HCT116 (cell line): ENCODE results near the gene LY6G6C. TPM values are rescaled to one million over a fixed set of nuclear protein-coding genes. Genes with fewer than 3 reads are reported as not detected.

Experiments used
- ATAC-seq: fragments of 200-7000 bp; cut with Tn5 transposase; 2 replicates; pipeline ENCODE4 v1.9.1; 2020; ENCODE audit warnings: mild to moderate bottlenecking, moderate library complexity
- BruUV-seq: library from RNA; stranded (reverse); fragments of 400-500 nt; replicated peaks from 2 replicates; lab custom pipeline; 2021; lab: Mats Ljungman, UMichigan
- CTCF ChIA-PET: fragments of 300-600 bp; sonication (Branson Sonifier 250); formaldehyde crosslinking; loops from one replicate; lab custom pipeline; 2021; ENCODE audit warnings: antibody characterized with exemption; lab: Charles Lee
- POLR2A ChIA-PET: fragments of 300-600, 350-600 bp; sonication (Branson Sonifier 250); formaldehyde crosslinking; loops from one replicate; lab custom pipeline; 2021; ENCODE audit warnings: antibody characterized with exemption; lab: Charles Lee
- RAD21 ChIA-PET, 2 experiments: fragments of 300-600 bp; sonication (Branson Sonifier 250); formaldehyde crosslinking; loops; one replicate each; lab custom pipeline; 2023; ENCODE audit warnings: low total read pairs in 2 of 2; ENCODE audit not compliant: uncharacterized antibody in 2 of 2, unreplicated experiment in 2 of 2, low non-redundant PET in 1 of 2; lab: Charles Lee
- DNase-seq: peaks from one replicate; pipeline ENCODE4 v3.0.0-alpha.2; 2010; ENCODE audit warnings: low read depth, low spot score
- H2AFZ ChIP-seq: fragments of 200-600 bp; shearing (Covaris generic), sonication (generic); 2 replicates; pipeline ENCODE4 v1.6.1; 2017; ENCODE audit warnings: low read depth, mixed run types, mixed read lengths, antibody characterized with exemption, low read length; ENCODE audit not compliant: poor library complexity, severe bottlenecking
- H3K27ac ChIP-seq: 2 replicates; pipeline ENCODE4 v1.5.1; 2012; ENCODE audit warnings: low read depth, low read length
- H3K27me3 ChIP-seq: fragments of 200-600 bp; sonication (generic); 2 replicates; pipeline ENCODE4 v1.6.1; 2016; ENCODE audit warnings: mixed run types, low read length, mixed read lengths; ENCODE audit not compliant: insufficient read depth
- H3K36me3 ChIP-seq, 2 experiments: fragments of 200-500 bp in 1 of 2; fragments of 200-600 bp in 1 of 2; sonication (Bioruptor generic) in 1 of 2; sonication (generic) in 1 of 2; 2 replicates each; pipeline versions ENCODE4 v1.5.1 to v1.6.1; 2014 to 2016; ENCODE audit warnings: low read length in 2 of 2, inconsistent platforms in 1 of 2, mixed read lengths in 1 of 2, mixed run types in 1 of 2; ENCODE audit not compliant: insufficient read depth in 2 of 2, control insufficient read depth in 1 of 2
- H3K4me1 ChIP-seq, 2 experiments: fragments of 200-600 bp in 1 of 2; sonication (generic) in 1 of 2; 2 replicates each; pipeline versions ENCODE4 v1.5.1 to v1.6.1; 2012 to 2017; ENCODE audit warnings: low read length in 2 of 2, inconsistent platforms in 1 of 2, mild to moderate bottlenecking in 1 of 2, mixed read lengths in 1 of 2, mixed run types in 1 of 2, moderate library complexity in 1 of 2; ENCODE audit not compliant: insufficient read depth in 2 of 2, control insufficient read depth in 1 of 2
- H3K4me2 ChIP-seq: fragments of 200-600 bp; sonication (generic); 2 replicates; pipeline ENCODE4 v1.6.1; 2017; ENCODE audit warnings: mixed run types, low read length, mixed read lengths
- H3K4me3 ChIP-seq, 2 experiments: fragments of 200-600 bp in 1 of 2; sonication (generic) in 1 of 2; replicated peaks in 1 of 2; 2 replicates each; pipeline ENCODE4 v1.5.1; 2011 to 2016; ENCODE audit warnings: low read length in 2 of 2, control low read depth in 1 of 2, low read depth in 1 of 2, mild to moderate bottlenecking in 1 of 2, mixed read lengths in 1 of 2, mixed run types in 1 of 2
- H3K79me2 ChIP-seq: fragments of 200-600 bp; sonication (generic); 2 replicates; pipeline ENCODE4 v1.6.1; 2017; ENCODE audit warnings: mild to moderate bottlenecking, mixed run types, low read length, moderate library complexity, mixed read lengths; ENCODE audit not compliant: insufficient read depth
- H3K9ac ChIP-seq: fragments of 200-600 bp; sonication (generic); 2 replicates; pipeline ENCODE4 v1.6.1; 2016; ENCODE audit warnings: low read length, mixed read lengths
- H3K9me2 ChIP-seq: fragments of 200-600 bp; sonication (generic), shearing (Covaris generic); 2 replicates; pipeline ENCODE4 v1.6.1; 2017; ENCODE audit warnings: mixed run types, mild to moderate bottlenecking, moderate library complexity; ENCODE audit not compliant: insufficient read depth
- H3K9me3 ChIP-seq, 2 experiments: fragments of 200-500 bp in 1 of 2; fragments of 200-600 bp in 1 of 2; sonication (Bioruptor generic) in 1 of 2; sonication (generic) in 1 of 2; 2 replicates each; pipeline ENCODE4 v1.6.1; 2014 to 2017; ENCODE audit warnings: low read length in 2 of 2, mixed read lengths in 2 of 2, inconsistent platforms in 1 of 2, low read depth in 1 of 2, mild to moderate bottlenecking in 1 of 2, mixed run types in 1 of 2, moderate library complexity in 1 of 2; ENCODE audit not compliant: control insufficient read depth in 1 of 2, insufficient read depth in 1 of 2
- H4K20me1 ChIP-seq: fragments of 200-600 bp; sonication (generic), shearing (Covaris generic); 2 replicates; pipeline ENCODE4 v1.6.1; 2017; ENCODE audit warnings: mixed run types, mild to moderate bottlenecking, moderate library complexity; ENCODE audit not compliant: insufficient read depth
- ATF3 ChIP-seq: IDR thresholded peaks from 2 replicates; pipeline ENCODE4 v1.6.1; 2012
- CBX3 ChIP-seq: IDR thresholded peaks from 2 replicates; pipeline ENCODE4 v1.6.1; 2012; ENCODE audit warnings: low read depth
- CTCF ChIP-seq, 3 experiments: fragments of 200-600 bp in 1 of 3; sonication (generic) in 1 of 3; IDR thresholded peaks in 2 of 3; conservative IDR thresholded peaks in 1 of 3; 2 replicates each; pipeline ENCODE4 v1.5.1; 2012 to 2017; ENCODE audit warnings: low read depth in 2 of 3, low read length in 2 of 3, antibody characterized with exemption in 1 of 3, borderline replicate concordance in 1 of 3, control low read depth in 1 of 3, mild to moderate bottlenecking in 1 of 3, mixed read lengths in 1 of 3, mixed run types in 1 of 3, moderate library complexity in 1 of 3; ENCODE audit not compliant: insufficient read depth in 1 of 3
- ELF1 ChIP-seq: IDR thresholded peaks from 2 replicates; pipeline ENCODE4 v1.6.1; 2012; ENCODE audit warnings: low read depth, borderline replicate concordance
- EZH2 ChIP-seq: fragments of 200-600 bp; sonication (generic); IDR thresholded peaks from 2 replicates; pipeline ENCODE4 v1.6.1; 2017; ENCODE audit warnings: antibody characterized with exemption, mixed run types
- EZH2phosphoT487 ChIP-seq: fragments of 200-600 bp; IDR thresholded peaks from 2 replicates; pipeline ENCODE4 v1.6.1; 2018; ENCODE audit warnings: antibody characterized with exemption, borderline replicate concordance
- FOSL1 ChIP-seq: IDR thresholded peaks from 2 replicates; pipeline ENCODE4 v1.6.1; 2012; ENCODE audit warnings: low read depth
- POLR2AphosphoS5 ChIP-seq: IDR thresholded peaks from 2 replicates; pipeline ENCODE4 v1.6.1; 2011; ENCODE audit warnings: mild to moderate bottlenecking, low read depth, low read length, moderate library complexity
- RAD21 ChIP-seq: IDR thresholded peaks from 2 replicates; pipeline ENCODE4 v1.6.1; 2012; ENCODE audit warnings: low read depth, mild to moderate bottlenecking
- SIN3A ChIP-seq: IDR thresholded peaks from 2 replicates; pipeline ENCODE4 v1.6.1; 2012; ENCODE audit warnings: low read depth
- SP1 ChIP-seq: IDR thresholded peaks from 2 replicates; pipeline ENCODE4 v1.6.1; 2012; ENCODE audit warnings: low read depth
- SRF ChIP-seq: IDR thresholded peaks from 2 replicates; pipeline ENCODE4 v1.6.1; 2012; ENCODE audit warnings: low read depth
- YY1 ChIP-seq: IDR thresholded peaks from 2 replicates; pipeline ENCODE4 v1.6.1; 2011; ENCODE audit warnings: low read length, low read depth, moderate library complexity, mild to moderate bottlenecking; ENCODE audit not compliant: insufficient replicate concordance; ENCODE audit errors: extremely low read depth
- ZFX ChIP-seq: fragments of 450-650 bp; IDR thresholded peaks from 2 replicates; pipeline ENCODE4 v1.6.1; 2017
- ZNF274 ChIP-seq: fragments of 200-500 bp; sonication (Bioruptor generic); IDR thresholded peaks from 2 replicates; pipeline ENCODE4 v1.6.1; 2014; ENCODE audit warnings: mild to moderate bottlenecking, low read depth, low read length, inconsistent platforms
- intact Hi-C: fragments of 100-400 bp; cut with micrococcal nuclease; formaldehyde crosslinking; loops from 2 replicates; pipeline ENCODE4 v1.10.0; 2022
- total RNA-seq: library from RNA; stranded (reverse); gene quantifications from one replicate; pipeline ENCODE4 v1.2.1, GENCODE V29; 2021; ENCODE audit not compliant: unreplicated experiment
- TF ChIP-seq, protein P1 (sequence below): IDR thresholded peaks from 2 replicates; pipeline ENCODE4 v1.6.1; 2012

Gene LY6G6C
- total RNA-seq, 1 experiment from 2014 or later = 0.54 TPM

DNA sequence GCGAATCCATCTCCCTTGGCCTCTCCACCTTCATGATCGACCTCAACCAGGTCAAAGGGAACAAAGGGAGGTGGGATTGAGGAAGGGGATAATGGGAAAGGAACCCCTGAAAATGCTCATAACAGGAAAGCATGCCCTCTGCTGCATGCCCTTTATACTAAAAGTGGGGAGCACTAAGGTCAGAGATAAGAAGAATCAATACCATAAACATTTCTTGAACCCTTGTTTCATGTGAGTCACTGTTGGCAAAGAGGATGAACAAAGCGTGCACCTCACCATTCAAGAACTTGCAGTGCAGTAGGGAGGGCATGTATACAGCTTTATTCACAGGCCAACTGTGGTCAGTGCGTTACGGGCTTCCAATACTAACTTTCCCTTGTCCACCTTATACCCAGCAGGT is 39.2 kb upstream of the LY6G6C start:
- H3K27ac ChIP-seq = no peak overlapping the region
- TF ChIP-seq YY1 (no peak), SP1 (no peak), CTCF (IDR thresholded peaks at IDR 0.05 in 2 of 3, conservative IDR thresholded peaks at IDR 0.05 in 1 of 3; ENCODE audit: borderline replicate concordance in 1 of 3, insufficient read depth in 1 of 3, low read depth in 2 of 3, low read length in 2 of 3) (0 out of 6 replicates have a peak, but pooled peaks of 1 of the 3 experiments have one; percentile 4), SRF (no peak), POLR2AphosphoS5 (no peak), RAD21 (no peak)
- TF ChIP-seq, protein P1, sequence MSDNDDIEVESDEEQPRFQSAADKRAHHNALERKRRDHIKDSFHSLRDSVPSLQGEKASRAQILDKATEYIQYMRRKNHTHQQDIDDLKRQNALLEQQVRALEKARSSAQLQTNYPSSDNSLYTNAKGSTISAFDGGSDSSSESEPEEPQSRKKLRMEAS = no peak
- no peak for DNase-seq
- no peaks in the 10 kb centered on the region for H3K79me2 ChIP-seq
- H3K9ac ChIP-seq = no peak overlapping the region
- no peaks in the 10 kb centered on the region for H3K9me3 ChIP-seq
- BruUV-seq = no TSS peak
- intact Hi-C loops = no loop called here
- H3K27me3 ChIP-seq = no peaks in the 10 kb centered on the region
- ChIA-PET POLR2A (no interaction called here), RAD21 (no interaction called here), CTCF (interaction anchor here (1.4 kb wide), 1 partner anchor 9 kb away, joined by 6 read pairs; no protein-coding TSS in a partner anchor)
- H3K4me3 ChIP-seq = no peak overlapping the region
- no peaks in the 10 kb centered on the region for H3K9me2 ChIP-seq
- peaks cover 3 to 34% of the 10 kb centered on the region in 2 experiments; a peak in 2 of 4 replicates for H3K36me3 ChIP-seq
- no peaks in the 10 kb centered on the region for H4K20me1 ChIP-seq
- no peak for ATAC-seq
- no peak overlapping the region for H3K4me2 ChIP-seq
- H3K4me1 ChIP-seq = peaks cover 7 to 18% of the 10 kb centered on the region in 2 experiments; a peak in 3 of 4 replicates
- H2AFZ ChIP-seq = no peak overlapping the region

DNA sequence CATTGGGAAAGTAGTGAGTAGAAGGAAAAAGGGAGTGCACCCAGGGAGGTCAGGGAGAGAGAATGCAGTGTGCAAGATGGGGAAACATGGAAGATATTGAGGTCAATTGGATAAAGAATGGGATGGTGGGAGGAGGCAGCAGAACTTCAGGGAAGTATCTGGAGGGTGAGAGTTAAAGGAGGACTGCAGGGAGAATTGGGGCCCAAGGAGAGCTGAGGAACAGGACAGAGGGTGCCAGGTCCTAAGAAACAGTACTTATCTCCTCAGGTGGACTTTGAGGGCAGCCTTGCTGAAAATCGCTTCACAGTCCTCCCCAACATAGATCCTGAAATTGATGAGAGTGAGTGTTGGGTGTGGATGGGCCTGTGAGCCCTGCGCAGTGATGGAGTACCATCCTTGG is 36.7 kb upstream of the LY6G6C start:
- no TSS peak for BruUV-seq
- Histone ChIP-seq H3K9me3 (no peaks in the 10 kb centered on the region), H3K27me3 (no peaks in the 10 kb centered on the region), H3K9ac (no peak overlapping the region), H3K79me2 (no peaks in the 10 kb centered on the region), H3K9me2 (no peaks in the 10 kb centered on the region), H4K20me1 (no peaks in the 10 kb centered on the region), H3K4me2 (no peak overlapping the region), H2AFZ (no peak overlapping the region), H3K36me3 (peaks cover 3 to 34% of the 10 kb centered on the region in 2 experiments; a peak in 2 of 4 replicates), H3K27ac (no peak overlapping the region), H3K4me1 (peaks cover 4 to 8% of the 10 kb centered on the region in 2 experiments; a peak in 3 of 4 replicates), H3K4me3 (no peak overlapping the region)
- ChIA-PET POLR2A (no interaction called here), CTCF (interaction anchor here (2.1 kb wide), 1 partner anchor 11 kb away, joined by 10 read pairs; no protein-coding TSS in a partner anchor), RAD21 (no interaction called here)
- ATAC-seq (no peak), DNase-seq (no peak)
- intact Hi-C loops = no loop called here
- TF ChIP-seq FOSL1 (no peak), SP1 (no peak), YY1 (no peak), SRF (no peak), ATF3 (no peak), CBX3 (no peak), ZFX (no peak), ZNF274 (no peak), ELF1 (no peak), POLR2AphosphoS5 (no peak), EZH2phosphoT487 (no peak), SIN3A (no peak), CTCF (IDR thresholded peaks at IDR 0.05 in 2 of 3, conservative IDR thresholded peaks at IDR 0.05 in 1 of 3; ENCODE audit: borderline replicate concordance in 1 of 3, insufficient read depth in 1 of 3, low read depth in 2 of 3, low read length in 2 of 3) (no peak), EZH2 (no peak)
